HEK293 (cell line): ENCODE measurements around the gene HDAC10.

ENCODE experiments used
- CTCF ChIA-PET: fragments of 350-600 bp; formaldehyde crosslinking; extraction: SDS; loops from one replicate; lab custom pipeline; 2021; ENCODE audit warnings: antibody characterized with exemption; lab: Yijun Ruan, JAX
- POLR2A ChIA-PET: fragments of 300-600 bp; formaldehyde crosslinking; extraction: SDS; loops from one replicate; lab custom pipeline; 2020; ENCODE audit warnings: antibody characterized with exemption, inconsistent platforms; lab: Yijun Ruan, JAX
- H3K27ac ChIP-seq: fragments of 200-500 bp; sonication (Bioruptor generic); 2 replicates; pipeline ENCODE4 v1.5.1; 2014; ENCODE audit warnings: low read depth, low read length, control low read depth, inconsistent platforms; ENCODE audit errors: extremely low read depth
- H3K36me3 ChIP-seq, 2 experiments: fragments of 200-500 bp in 1 of 2; sonication (Bioruptor generic) in 1 of 2; 1 replicate in 1 of 2; 2 replicates in 1 of 2; pipeline ENCODE4 v1.5.1; 2014 to 2017; ENCODE audit warnings: inconsistent platforms in 2 of 2, low read length in 2 of 2; ENCODE audit not compliant: control insufficient read depth in 2 of 2, insufficient read depth in 1 of 2
- H3K4me1 ChIP-seq: fragments of 200-500 bp; sonication (Bioruptor generic); 2 replicates; pipeline ENCODE4 v1.5.1; 2014; ENCODE audit warnings: mild to moderate bottlenecking, low read length, inconsistent platforms; ENCODE audit not compliant: control insufficient read depth, insufficient read depth
- H3K4me3 ChIP-seq: 2 replicates; pipeline ENCODE4 v1.5.1; 2011; ENCODE audit warnings: low read depth, mild to moderate bottlenecking, control low read depth, low read length, moderate library complexity
- H3K9me3 ChIP-seq: fragments of 200-500 bp; sonication (Bioruptor generic); 2 replicates; pipeline ENCODE4 v1.5.1; 2014; ENCODE audit warnings: low read depth, low read length, inconsistent platforms; ENCODE audit not compliant: control insufficient read depth, insufficient read depth
- ELK4 ChIP-seq: IDR thresholded peaks from 2 replicates; pipeline ENCODE4 v1.6.1; 2011; ENCODE audit warnings: mild to moderate bottlenecking, low read depth, low read length, borderline replicate concordance
- KLF10 ChIP-seq: fragments of 450-650 bp; IDR thresholded peaks from 2 replicates; pipeline ENCODE4 v1.5.1; 2018; ENCODE audit warnings: missing biosample characterization, mild to moderate bottlenecking, missing genetic modification characterization
- KLF17 ChIP-seq: fragments of 450-650 bp; formaldehyde crosslinking; IDR thresholded peaks from 2 replicates; pipeline ENCODE4 v1.5.1; 2016; ENCODE audit warnings: missing biosample characterization, missing genetic modification characterization
- OVOL3 ChIP-seq: fragments of 450-650 bp; formaldehyde crosslinking; IDR thresholded peaks from 2 replicates; pipeline ENCODE4 v1.5.1; 2016; ENCODE audit warnings: missing biosample characterization, missing genetic modification characterization
- PRDM1 ChIP-seq: fragments of 450-650 bp; formaldehyde crosslinking; IDR thresholded peaks from 2 replicates; pipeline ENCODE4; 2016; ENCODE audit warnings: missing biosample characterization, missing genetic modification characterization
- REPIN1 ChIP-seq: fragments of 450-650 bp; formaldehyde crosslinking; IDR thresholded peaks from 2 replicates; pipeline ENCODE4 v1.5.1; 2017; ENCODE audit warnings: missing biosample characterization, missing genetic modification characterization, low read depth
- SCRT2 ChIP-seq: fragments of 450-650 bp; formaldehyde crosslinking; IDR thresholded peaks from 2 replicates; pipeline ENCODE4 v1.5.1; 2016; ENCODE audit warnings: missing biosample characterization, missing genetic modification characterization
- SP3 ChIP-seq: fragments of 450-650 bp; formaldehyde crosslinking; IDR thresholded peaks from 2 replicates; pipeline ENCODE4 v1.5.1; 2016; ENCODE audit warnings: missing biosample characterization, missing genetic modification characterization
- TSHZ1 ChIP-seq: fragments of 450-650 bp; formaldehyde crosslinking; IDR thresholded peaks from 2 replicates; pipeline ENCODE4 v1.5.1; 2016; ENCODE audit warnings: missing biosample characterization, missing genetic modification characterization, borderline replicate concordance
- ZFHX2 ChIP-seq: fragments of 450-650 bp; formaldehyde crosslinking; conservative IDR thresholded peaks from 2 replicates; pipeline ENCODE4 v1.5.1; 2016; ENCODE audit warnings: missing biosample characterization, missing genetic modification characterization
- ZNF148 ChIP-seq: fragments of 450-650 bp; formaldehyde crosslinking; IDR thresholded peaks from 2 replicates; pipeline ENCODE4 v1.5.0; 2017; ENCODE audit warnings: missing biosample characterization, missing genetic modification characterization, borderline replicate concordance
- ZNF155 ChIP-seq: fragments of 450-650 bp; formaldehyde crosslinking; IDR thresholded peaks from 2 replicates; pipeline ENCODE4 v1.5.1; 2016; ENCODE audit warnings: missing biosample characterization, missing genetic modification characterization
- ZNF2 ChIP-seq: fragments of 450-650 bp; formaldehyde crosslinking; IDR thresholded peaks from 2 replicates; pipeline ENCODE4 v1.5.1; 2016; ENCODE audit warnings: missing biosample characterization, missing genetic modification characterization
- ZNF302 ChIP-seq: fragments of 450-650 bp; formaldehyde crosslinking; IDR thresholded peaks from 2 replicates; pipeline ENCODE4 v1.5.1; 2016; ENCODE audit warnings: missing biosample characterization, missing genetic modification characterization, low read depth
- ZNF416 ChIP-seq: fragments of 450-650 bp; formaldehyde crosslinking; IDR thresholded peaks from 2 replicates; pipeline ENCODE4 v1.5.1; 2016; ENCODE audit warnings: missing biosample characterization, missing genetic modification characterization
- ZNF510 ChIP-seq: fragments of 450-650 bp; formaldehyde crosslinking; IDR thresholded peaks from 2 replicates; pipeline ENCODE4 v1.5.1; 2018; ENCODE audit warnings: mild to moderate bottlenecking, missing genetic modification characterization, missing biosample characterization; ENCODE audit not compliant: insufficient replicate concordance
- ZNF621 ChIP-seq: fragments of 450-650 bp; formaldehyde crosslinking; IDR thresholded peaks from 2 replicates; pipeline ENCODE4 v1.5.1; 2017; ENCODE audit warnings: missing biosample characterization, missing genetic modification characterization
- ZNF701 ChIP-seq: fragments of 450-650 bp; formaldehyde crosslinking; IDR thresholded peaks from 2 replicates; pipeline ENCODE4 v1.5.1; 2016; ENCODE audit warnings: missing biosample characterization, missing genetic modification characterization
- ZNF776 ChIP-seq: fragments of 450-650 bp; formaldehyde crosslinking; IDR thresholded peaks from 2 replicates; pipeline ENCODE4 v1.5.0; 2017; ENCODE audit warnings: missing biosample characterization, missing genetic modification characterization, borderline replicate concordance
- TF ChIP-seq, protein P1 (sequence below): fragments of 450-650 bp; formaldehyde crosslinking; IDR thresholded peaks from 2 replicates; pipeline ENCODE4 v1.5.1; 2017; ENCODE audit warnings: missing biosample characterization, missing genetic modification characterization
- TF ChIP-seq, protein P2 (sequence below): fragments of 450-650 bp; formaldehyde crosslinking; IDR thresholded peaks from 2 replicates; pipeline ENCODE4 v1.5.1; 2016; ENCODE audit warnings: missing biosample characterization, missing genetic modification characterization, low read depth
- TF ChIP-seq, protein P3 (sequence below): fragments of 450-650 bp; formaldehyde crosslinking; IDR thresholded peaks from 2 replicates; pipeline ENCODE4 v1.5.1; 2016; ENCODE audit warnings: missing biosample characterization, missing genetic modification characterization

HDAC10 gene

DNA sequence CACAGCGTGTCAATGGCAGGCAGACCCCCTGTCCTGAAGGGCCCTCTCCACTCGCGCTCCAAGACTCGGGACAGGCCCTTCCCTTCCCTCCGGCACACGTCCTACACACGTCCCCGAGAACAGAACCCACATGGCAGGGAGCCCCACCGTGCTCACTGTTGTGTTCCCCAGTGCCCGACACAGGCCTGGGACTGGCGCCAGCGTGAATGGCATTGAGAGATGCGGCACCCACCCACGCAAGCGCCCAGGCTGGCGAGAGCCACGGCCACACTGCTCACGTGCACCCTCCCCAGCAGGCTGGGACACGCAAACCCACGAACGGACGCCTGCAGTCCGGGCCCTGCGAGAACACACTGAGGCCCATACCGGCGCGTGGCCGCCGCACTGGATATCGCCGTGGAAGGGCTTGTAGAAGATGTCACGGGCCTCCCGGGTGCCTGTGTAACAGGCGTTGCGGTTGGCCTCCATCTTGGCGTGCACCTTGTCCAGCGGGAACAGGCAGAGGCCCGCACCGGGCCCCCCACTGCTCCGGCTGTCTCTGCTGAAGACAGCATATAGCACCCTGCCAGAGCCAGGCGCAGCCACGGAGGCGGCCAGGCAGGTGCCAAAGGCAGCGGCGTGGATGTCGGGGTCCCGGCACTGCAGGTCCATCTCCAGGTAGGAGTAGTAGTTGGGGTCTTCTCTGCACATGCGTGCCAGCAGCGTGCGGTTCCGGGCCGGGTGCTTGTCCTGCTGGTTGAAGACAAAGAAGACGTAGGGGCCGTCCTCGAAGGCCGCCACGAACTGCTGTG is 38.3 kb upstream of the HDAC10 start:
- no peaks in the 10 kb centered on the region for H3K4me1 ChIP-seq
- ChIA-PET CTCF (interaction anchor here (1.0 kb wide), 1 partner anchor 13 kb away, joined by 4 read pairs; no protein-coding TSS in a partner anchor), POLR2A (no interaction called here)
- H3K9me3 ChIP-seq: no peaks in the 10 kb centered on the region
- H3K4me3 ChIP-seq: no peak overlapping the region
- TF ChIP-seq ZNF776 (tag by site-specific recombination) (no peak), ZNF2 (tag by site-specific recombination) (no peak), ZNF148 (tag by site-specific recombination) (no peak), ELK4 (no peak), ZNF302 (no peak), KLF10 (tag by site-specific recombination) (no peak), ZNF510 (tag by site-specific recombination) (no peak), ZFHX2 (tag by site-specific recombination) (no peak), OVOL3 (tag by site-specific recombination) (no peak)
- TF ChIP-seq, protein P1, sequence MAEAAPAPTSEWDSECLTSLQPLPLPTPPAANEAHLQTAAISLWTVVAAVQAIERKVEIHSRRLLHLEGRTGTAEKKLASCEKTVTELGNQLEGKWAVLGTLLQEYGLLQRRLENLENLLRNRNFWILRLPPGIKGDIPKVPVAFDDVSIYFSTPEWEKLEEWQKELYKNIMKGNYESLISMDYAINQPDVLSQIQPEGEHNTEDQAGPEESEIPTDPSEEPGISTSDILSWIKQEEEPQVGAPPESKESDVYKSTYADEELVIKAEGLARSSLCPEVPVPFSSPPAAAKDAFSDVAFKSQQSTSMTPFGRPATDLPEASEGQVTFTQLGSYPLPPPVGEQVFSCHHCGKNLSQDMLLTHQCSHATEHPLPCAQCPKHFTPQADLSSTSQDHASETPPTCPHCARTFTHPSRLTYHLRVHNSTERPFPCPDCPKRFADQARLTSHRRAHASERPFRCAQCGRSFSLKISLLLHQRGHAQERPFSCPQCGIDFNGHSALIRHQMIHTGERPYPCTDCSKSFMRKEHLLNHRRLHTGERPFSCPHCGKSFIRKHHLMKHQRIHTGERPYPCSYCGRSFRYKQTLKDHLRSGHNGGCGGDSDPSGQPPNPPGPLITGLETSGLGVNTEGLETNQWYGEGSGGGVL: no peak
- H3K36me3 ChIP-seq: peaks cover 0 to 86% of the 10 kb centered on the region in 2 experiments; a peak in 1 of 3 replicates
- H3K27ac ChIP-seq: no peak overlapping the region

DNA sequence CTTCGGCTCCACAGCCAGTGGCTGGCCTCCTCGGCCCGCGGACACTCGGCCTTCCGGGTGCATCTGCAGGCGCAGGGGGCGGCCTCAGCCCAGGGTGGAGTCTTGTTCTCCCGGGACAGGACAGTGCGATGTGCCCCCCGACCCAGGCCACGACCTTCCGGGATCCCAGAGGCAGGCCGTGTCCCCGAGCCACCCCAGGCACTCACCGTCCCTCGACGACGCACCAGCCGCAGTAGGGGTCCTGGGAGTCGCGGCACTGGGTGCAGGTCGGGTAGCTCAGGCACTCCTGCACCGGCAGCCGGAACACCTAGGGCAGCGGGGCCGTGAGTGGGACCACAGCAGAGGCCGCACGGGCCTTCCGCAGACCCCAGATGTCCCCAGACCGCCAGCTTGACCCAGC is 36.7 kb upstream of the HDAC10 start:
- ChIA-PET POLR2A (interaction anchor here (0.6 to 1.2 kb wide), 3 partner anchors 12 to 305 kb away, joined by 3 to 6 read pairs (median 3); partner anchors contain the start of gene PLXNB2), CTCF (interaction anchor here (1.2 kb wide), 1 partner anchor 54 kb away, joined by 5 read pairs; no protein-coding TSS in a partner anchor)
- H3K36me3 ChIP-seq: peaks cover 0 to 89% of the 10 kb centered on the region in 2 experiments; a peak in 1 of 3 replicates
- no peak overlapping the region for H3K27ac ChIP-seq
- no peak overlapping the region for H3K4me3 ChIP-seq
- no peaks in the 10 kb centered on the region for H3K9me3 ChIP-seq
- H3K4me1 ChIP-seq: no peaks in the 10 kb centered on the region
- no peak for TF ChIP-seq REPIN1
- no peak for TF ChIP-seq ZNF416 (tag by site-specific recombination)
- TF ChIP-seq, protein P2, sequence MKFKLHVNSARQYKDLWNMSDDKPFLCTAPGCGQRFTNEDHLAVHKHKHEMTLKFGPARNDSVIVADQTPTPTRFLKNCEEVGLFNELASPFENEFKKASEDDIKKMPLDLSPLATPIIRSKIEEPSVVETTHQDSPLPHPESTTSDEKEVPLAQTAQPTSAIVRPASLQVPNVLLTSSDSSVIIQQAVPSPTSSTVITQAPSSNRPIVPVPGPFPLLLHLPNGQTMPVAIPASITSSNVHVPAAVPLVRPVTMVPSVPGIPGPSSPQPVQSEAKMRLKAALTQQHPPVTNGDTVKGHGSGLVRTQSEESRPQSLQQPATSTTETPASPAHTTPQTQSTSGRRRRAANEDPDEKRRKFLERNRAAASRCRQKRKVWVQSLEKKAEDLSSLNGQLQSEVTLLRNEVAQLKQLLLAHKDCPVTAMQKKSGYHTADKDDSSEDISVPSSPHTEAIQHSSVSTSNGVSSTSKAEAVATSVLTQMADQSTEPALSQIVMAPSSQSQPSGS: no peak
- no peak for TF ChIP-seq ZNF155 (tag by site-specific recombination)
- TF ChIP-seq KLF17 (tag by site-specific recombination): no peak
- TF ChIP-seq, protein P3, sequence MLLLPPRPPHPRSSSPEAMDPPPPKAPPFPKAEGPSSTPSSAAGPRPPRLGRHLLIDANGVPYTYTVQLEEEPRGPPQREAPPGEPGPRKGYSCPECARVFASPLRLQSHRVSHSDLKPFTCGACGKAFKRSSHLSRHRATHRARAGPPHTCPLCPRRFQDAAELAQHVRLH (tag by site-specific recombination): no peak
- no peak for TF ChIP-seq ZNF621
- TF ChIP-seq TSHZ1 (tag by site-specific recombination): no peak
- no peak for TF ChIP-seq SP3 (tag by site-specific recombination)
- no peak for TF ChIP-seq SCRT2 (tag by site-specific recombination)
- TF ChIP-seq ZNF701 (tag by site-specific recombination): no peak
- no peak for TF ChIP-seq PRDM1 (tag by site-specific recombination)
